Measurements from ENCODE around the gene SPINDOC.

SPINDOC gene

GRCh38 chr11:63834535-63835157, 21.4 kb downstream of the SPINDOC start:
- no peak overlapping the region for H3K4me3 ChIP-seq (ENCODE audit: low read length)
- no peak for TF ChIP-seq CTCF (conservative IDR thresholded peaks at IDR 0.05; ENCODE audit: low read depth, low read length)
- DNase-seq (ENCODE audit: low read depth), result no peak

- DNase-seq (ENCODE audit: low read depth), result no peak
- no peak overlapping the region for H3K4me3 ChIP-seq (ENCODE audit: low read length)
- TF ChIP-seq CTCF (conservative IDR thresholded peaks at IDR 0.05; ENCODE audit: low read depth, low read length), result no peak
These were observed 21.9 kb downstream of the SPINDOC start for GRCh38 chr11:63835158-63835545.

GRCh38 chr11:63837027-63837688, 23.9 kb downstream of the SPINDOC start:
- no peak for DNase-seq (ENCODE audit: low read depth)
- peak; percentile 92 for TF ChIP-seq CTCF (conservative IDR thresholded peaks at IDR 0.05; ENCODE audit: low read depth, low read length)
- H3K4me3 ChIP-seq (ENCODE audit: low read length), result no peak overlapping the region

GRCh38 chr11:63837739-63838138, 24.5 kb downstream of the SPINDOC start:
- TF ChIP-seq CTCF (conservative IDR thresholded peaks at IDR 0.05; ENCODE audit: low read depth, low read length), result no peak
- H3K4me3 ChIP-seq (ENCODE audit: low read length), result no peak overlapping the region

GRCh38 chr11:63838150-63838677, 25.0 kb downstream of the SPINDOC start:
- no peak for TF ChIP-seq CTCF (conservative IDR thresholded peaks at IDR 0.05; ENCODE audit: low read depth, low read length)
- H3K4me3 ChIP-seq (ENCODE audit: low read length), result peak overlapping the region; percentile 1
- DNase-seq (ENCODE audit: low read depth), result no peak

More at GRCh38 chr11:63837739-63838138, 24.5 kb downstream of the SPINDOC start:
- no peak for DNase-seq (ENCODE audit: low read depth)

- DNase-seq (ENCODE audit: low read depth), result peak; percentile 88
- TF ChIP-seq CTCF (conservative IDR thresholded peaks at IDR 0.05; ENCODE audit: low read depth, low read length), result no peak
- H3K4me3 ChIP-seq (ENCODE audit: low read length), result peak within 1 kb of the TSS; percentile 95
These were observed 25.6 kb downstream of the SPINDOC start, which contains the start of gene MARK2 for GRCh38 chr11:63838678-63839507. Gene MARK2 (plus strand): TSS chr11:63839110. CDS start chr11:63839507, 397 bp downstream.

Data from retinal pigment epithelial cell (primary cell).